AG09309 (cell line): Measurements from ENCODE around the gene PPP1R27.

ENCODE experiments used
- DNase-seq: peaks from one replicate; pipeline ENCODE4 v3.0.0-alpha.2; 2010; ENCODE audit warnings: low read depth
- H3K4me3 ChIP-seq: 2 replicates; pipeline ENCODE4 v1.5.1; 2011; ENCODE audit warnings: mild to moderate bottlenecking, low read depth, low read length, moderate library complexity; ENCODE audit not compliant: control insufficient read depth
- TF ChIP-seq, protein P1 (sequence below): IDR thresholded peaks from 2 replicates; pipeline ENCODE4 v1.5.1; 2011; ENCODE audit warnings: mild to moderate bottlenecking, low read depth, low read length, inconsistent platforms; ENCODE audit not compliant: insufficient read depth, control insufficient read depth; ENCODE audit errors: missing control alignments

The PPP1R27 gene

DNA sequence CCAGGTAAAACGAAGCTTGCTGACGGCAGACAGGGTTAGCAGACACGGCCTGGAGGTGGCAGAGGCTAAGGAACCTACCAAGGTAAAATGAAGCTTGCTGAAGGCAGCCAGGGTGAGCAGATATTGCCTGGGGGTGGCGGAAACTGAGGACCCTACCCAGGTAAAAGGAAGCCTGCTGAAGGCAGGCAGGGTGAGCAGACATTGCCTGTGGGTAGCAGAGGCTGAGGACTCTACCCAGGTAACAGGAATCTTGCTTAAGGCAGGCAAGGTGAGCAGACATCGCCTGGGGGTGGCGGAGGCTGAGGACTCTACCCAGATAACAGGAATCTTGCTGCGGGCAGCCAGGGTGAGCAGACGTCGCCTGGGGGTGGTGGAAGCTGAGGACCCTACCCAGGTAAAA, 33.5 kb downstream of the PPP1R27 start:
- TF ChIP-seq, protein P1, sequence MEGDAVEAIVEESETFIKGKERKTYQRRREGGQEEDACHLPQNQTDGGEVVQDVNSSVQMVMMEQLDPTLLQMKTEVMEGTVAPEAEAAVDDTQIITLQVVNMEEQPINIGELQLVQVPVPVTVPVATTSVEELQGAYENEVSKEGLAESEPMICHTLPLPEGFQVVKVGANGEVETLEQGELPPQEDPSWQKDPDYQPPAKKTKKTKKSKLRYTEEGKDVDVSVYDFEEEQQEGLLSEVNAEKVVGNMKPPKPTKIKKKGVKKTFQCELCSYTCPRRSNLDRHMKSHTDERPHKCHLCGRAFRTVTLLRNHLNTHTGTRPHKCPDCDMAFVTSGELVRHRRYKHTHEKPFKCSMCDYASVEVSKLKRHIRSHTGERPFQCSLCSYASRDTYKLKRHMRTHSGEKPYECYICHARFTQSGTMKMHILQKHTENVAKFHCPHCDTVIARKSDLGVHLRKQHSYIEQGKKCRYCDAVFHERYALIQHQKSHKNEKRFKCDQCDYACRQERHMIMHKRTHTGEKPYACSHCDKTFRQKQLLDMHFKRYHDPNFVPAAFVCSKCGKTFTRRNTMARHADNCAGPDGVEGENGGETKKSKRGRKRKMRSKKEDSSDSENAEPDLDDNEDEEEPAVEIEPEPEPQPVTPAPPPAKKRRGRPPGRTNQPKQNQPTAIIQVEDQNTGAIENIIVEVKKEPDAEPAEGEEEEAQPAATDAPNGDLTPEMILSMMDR: no peak
- H3K4me3 ChIP-seq: no peak overlapping the region
- no peak for DNase-seq

DNA sequence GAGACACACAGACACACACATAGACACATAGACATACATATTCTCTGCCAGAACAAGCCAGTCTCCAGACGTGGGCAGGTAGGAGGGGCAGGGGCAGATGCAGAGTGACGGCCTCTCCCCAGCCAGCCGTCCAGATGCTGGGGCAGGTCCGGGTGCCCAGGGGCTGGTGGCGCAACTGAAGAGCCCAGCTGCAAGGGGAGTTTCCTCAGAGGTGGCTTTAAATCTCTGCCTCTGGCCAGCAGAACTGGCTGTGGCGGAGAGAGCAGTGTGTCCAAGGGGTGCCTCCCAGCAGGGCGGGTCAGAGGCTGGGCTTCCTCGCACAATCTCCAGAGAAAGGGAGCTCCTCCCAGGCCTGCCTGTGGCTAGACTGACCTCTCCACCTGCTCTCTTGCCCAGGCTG, 40.3 kb downstream of the PPP1R27 start:
- H3K4me3 ChIP-seq: no peak overlapping the region
- TF ChIP-seq, protein P1: no peak
- no peak for DNase-seq

DNA sequence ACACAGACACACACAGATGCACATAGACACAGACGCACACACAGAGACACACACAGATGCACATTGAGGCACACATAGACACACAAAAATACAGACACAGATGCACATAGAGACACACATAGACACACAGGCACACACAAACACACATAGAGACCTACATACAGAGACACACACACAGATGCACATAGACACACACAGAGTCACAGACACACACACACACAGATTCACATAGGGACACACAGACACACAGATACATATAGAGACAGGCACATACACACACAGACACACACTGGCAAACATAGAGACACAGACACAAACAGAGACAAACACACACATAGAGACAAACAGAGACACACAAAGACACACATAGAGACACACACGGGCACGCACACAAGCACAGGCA, 40.8 kb downstream of the PPP1R27 start:
- TF ChIP-seq, protein P1: no peak
- no peak for DNase-seq
- H3K4me3 ChIP-seq: no peak overlapping the region

DNA sequence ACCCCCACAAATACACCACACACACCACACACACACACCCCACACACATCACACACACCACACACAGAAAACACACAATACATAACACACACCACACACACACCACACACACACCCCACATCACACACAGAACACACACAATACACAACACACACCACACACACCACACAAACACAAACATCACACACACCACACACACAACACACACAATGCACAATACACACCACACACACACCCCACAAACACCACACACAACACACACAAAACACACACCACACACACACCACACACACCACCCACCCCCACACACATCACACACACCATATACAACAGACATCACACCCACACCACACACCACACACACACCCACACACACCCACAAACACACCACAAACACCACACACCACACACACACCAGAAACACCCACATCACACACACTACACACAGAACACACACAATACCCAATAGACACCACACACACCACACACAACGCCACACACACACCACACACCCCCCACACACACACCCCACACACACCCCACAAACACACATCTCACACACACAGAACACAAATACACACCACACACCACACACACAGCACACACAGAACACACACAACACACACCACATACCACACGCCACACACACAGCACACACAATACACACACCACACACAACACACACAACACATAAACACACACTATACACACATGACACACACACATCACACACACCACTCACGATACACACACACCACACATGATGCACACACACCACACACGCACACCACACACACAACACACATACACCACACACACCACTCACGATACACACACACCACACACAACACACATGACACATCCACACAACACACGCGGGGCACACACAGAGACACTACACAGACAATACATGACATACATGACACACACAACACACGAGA, 41.9 kb downstream of the PPP1R27 start:
- TF ChIP-seq, protein P1: no peak
- H3K4me3 ChIP-seq: no peak overlapping the region
- no peak for DNase-seq
